ENCODE data around the gene MEGF6.

DNA sequence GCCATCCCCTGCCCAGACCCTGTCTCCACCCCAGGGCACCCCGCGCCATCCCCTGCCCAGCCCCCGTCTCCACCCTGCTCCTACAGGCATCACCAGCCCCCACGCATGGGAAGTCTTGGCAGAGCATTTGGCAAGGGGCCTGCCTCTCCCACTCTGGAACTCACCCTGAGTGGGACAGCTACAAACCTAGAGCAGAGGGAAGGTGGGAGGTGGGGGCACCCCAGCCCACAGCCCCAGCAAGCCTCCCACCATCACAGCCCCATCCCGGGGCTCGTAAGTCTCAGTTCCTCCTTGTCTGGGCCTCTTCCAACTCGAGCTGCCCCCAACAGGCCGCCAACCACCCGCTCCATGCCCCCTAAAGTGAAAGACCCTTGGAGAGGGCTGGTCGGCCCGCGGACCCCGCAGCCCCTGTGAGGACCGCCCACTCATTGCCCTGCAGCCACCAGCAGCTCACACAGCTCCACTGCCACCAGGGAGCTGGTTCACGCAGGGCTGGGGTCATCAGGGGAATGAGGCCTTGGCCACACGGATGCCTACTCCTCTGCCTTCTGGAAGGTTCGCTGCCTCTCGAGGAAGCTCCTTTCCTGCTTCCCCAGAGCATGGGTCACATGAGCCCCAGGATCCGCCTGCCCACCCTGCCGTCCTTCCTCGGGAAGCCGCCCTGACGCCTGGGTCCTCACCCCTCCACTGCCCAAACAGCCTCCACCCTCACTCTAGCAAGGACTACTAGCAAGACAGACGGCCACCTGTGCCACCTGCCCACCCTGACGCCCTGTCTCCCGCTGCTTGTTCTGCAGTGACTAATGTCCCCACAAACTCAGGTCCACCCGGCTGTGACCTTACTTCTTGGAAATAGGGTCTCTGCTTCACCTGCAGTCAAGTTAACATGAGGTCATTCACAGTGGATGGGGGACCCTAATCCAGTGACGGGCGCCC is 14.4 kb downstream of the MEGF6 start:
- no peak for TF ChIP-seq EZH2phosphoT487 (IDR thresholded peaks at IDR 0.05; ENCODE audit: low read depth)
- no peak for TF ChIP-seq CTCF (IDR thresholded peaks at IDR 0.05; ENCODE audit: low read depth, low read length)

Measured in OCI-LY3 (cell line).